HG03558 (cell line): ENCODE measurements around the gene TCF23.
"Not testable (repeated sequence)": the region's sequence is repeated elsewhere in the genome, so short reads cannot be mapped to it uniquely, and the experiment has no call there.

Source experiments
- ATAC-seq: cut with Tn5 transposase; IDR thresholded peaks from one replicate; pipeline ENCODE4 v1.9.1; 2021; ENCODE audit warnings: moderate number of reproducible peaks; ENCODE audit not compliant: unreplicated experiment; ENCODE audit errors: extremely low read depth

Gene TCF23

DNA sequence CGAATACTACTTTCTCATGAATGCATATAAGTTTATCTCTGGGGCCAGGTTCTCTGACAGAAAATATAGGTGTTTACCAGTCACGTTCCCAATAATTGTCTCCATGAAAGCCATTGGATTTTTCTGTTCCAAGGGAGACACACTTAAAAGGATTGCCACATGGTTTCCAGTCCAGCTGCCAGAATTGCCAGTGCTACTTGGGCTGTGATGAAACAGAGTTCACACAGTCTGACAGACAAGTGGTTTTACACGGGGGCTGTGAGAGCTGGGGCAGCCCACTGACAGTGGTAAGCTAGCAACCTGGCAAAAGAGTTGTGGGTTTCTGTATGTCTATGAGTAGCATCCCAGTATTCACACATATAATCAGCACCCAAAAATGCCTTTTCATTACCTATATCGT is 35.3 kb downstream of the TCF23 start:
- ATAC-seq, result no peak

DNA sequence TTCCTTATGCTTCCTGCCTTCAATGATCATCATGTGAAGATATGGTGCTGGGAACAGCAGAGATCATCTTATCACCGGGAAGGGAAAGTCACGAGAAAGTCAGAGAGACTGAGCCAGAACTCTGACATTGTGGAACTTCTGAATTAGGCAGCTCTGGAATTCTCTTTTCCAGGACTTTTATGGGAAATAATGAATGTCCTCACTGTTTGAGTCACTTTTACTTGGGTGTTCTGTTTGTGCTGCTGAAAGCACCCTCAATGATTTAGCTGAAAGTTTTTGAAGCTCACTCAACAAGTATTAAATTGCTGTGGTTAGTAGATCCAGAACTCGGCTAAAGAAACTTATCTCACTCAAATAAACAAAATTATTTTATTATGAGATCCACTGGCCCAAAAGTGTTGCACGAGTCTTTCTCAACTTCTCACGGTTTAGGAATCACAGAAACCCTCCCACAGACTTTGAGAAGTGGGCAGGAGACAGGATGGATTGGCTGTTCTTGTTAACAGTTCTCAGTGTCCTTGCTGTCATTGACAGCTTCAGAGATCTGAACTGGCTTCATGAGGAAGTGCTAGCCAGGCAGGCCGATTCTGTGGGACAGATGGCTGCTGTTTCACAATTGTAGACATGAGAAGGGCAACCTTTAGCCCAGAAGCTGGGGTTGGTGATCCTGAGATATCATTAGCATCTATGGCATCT is 36.7 kb downstream of the TCF23 start:
- ATAC-seq, result no peak

DNA sequence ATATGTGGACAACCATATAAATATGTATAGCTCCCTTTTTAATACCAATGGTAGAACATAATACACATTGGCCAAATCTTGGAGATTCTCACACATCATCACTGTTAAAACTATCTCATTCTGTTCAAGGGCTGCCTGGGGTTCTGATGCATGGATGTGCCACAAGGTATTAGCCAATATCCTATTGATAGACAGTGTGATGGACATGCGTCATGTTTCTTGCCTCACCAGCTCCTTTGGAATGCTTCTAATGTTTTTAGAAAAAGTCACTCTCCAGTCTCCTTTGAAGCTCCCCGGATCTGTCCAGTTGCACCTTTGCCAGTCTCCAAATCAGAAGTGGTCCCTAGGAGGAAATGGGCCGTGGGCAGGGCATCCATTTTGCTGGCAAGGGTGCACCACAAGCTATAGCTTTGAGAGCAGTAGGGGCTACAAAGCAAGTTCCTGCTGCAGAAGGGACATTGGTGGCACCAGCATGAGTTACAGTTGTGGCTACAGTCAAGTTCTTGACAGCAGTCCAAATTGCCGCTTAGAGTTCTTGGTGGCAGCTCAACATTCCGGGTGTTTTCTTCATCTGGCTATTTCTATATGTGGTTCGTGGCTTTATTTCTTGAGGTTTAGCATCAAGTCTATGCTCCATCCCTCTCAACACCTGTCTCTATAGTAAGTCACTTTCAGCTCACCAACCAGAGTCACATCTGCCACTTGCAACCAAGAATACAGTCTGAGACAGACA is 38.0 kb downstream of the TCF23 start:
- ATAC-seq, result no peak

GRCh38 chr2:27189989-27190388 is 41.2 kb downstream of the TCF23 start:
- ATAC-seq, result no peak

DNA sequence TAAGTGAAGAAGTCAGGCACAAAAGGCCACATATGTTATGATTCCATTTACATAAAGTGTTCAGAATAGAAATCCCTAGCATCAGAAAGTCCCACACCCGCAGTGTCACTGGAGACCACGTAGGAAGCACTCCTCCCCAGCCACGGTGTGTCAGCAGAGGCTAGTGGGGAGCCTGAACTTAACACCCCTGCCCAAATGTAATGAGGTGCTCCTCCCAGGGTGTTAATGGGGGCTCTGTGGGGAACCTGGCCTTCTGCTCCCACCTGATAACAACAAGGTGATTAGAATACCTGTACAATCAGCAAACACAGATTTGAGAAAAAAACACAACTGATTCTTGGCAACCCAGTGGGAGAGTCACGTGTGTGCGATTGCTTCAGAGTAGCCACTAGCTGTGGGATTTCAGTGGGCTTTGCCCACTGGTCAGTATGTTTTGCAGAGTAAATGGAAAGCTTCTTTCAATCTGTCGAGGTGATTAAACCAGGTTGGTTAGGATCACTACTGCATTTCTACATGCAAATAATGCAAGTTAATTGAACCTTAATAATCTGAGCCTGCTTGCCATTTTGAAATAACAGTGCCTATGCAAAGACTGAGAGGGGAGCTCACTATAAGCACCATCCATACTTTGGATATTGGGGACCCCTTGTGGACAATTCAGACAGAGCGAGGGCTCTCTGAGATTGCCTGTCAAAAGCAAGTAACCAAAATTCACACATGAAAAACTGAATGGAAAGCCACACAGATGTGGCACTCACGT is 42.4 kb downstream of the TCF23 start:
- no peak for ATAC-seq

- ATAC-seq, result no peak
Observed at GRCh38 chr2:27194538-27195354, 45.9 kb downstream of the TCF23 start.

- ATAC-seq, result not testable (repeated sequence)
Observed at GRCh38 chr2:27195799-27196198, 47.0 kb downstream of the TCF23 start.

DNA sequence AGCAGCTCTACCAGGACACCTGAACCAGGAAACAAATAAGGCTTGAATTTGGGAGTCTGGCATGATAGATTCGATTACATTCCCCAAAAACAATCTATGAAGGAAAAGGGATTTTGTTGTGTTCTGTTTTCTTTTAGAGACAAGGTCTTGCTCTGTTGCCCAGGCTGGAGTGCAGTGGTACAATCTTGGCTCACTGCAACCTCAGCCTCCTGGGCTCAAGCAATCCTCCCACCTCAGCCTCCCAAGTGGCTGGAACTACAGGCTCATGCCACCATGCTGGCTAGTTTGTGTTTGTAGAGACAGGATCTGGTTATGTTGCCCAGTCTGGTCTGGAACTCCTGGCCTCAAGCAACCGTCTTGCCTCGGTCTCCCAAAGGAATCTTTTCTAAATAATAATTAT is 49.3 kb downstream of the TCF23 start:
- not testable (repeated sequence) for ATAC-seq

- no peak for ATAC-seq
Observed at GRCh38 chr2:27198627-27199026, 49.8 kb downstream of the TCF23 start.

- no peak for ATAC-seq
Observed at GRCh38 chr2:27199241-27199640, 50.4 kb downstream of the TCF23 start.

DNA sequence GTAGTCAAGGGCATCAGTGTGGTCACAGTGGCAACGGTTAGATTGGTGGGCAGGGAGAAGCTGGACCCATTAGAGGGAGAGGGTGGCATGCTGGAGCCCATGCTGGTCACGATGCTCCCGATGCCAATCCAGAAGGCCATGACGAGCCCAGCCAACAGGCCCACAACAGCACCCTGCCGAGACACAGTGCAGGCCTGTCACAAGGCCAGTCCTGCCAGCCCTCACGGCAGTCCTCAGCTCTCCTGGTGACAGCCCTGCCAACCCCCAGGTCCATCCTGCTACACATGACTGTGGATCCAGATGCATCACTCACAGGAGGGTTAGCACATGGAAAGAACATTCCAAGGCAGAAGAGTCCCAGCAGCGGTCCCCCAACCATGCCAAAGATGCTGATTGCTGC is 52.9 kb downstream of the TCF23 start:
- ATAC-seq, result no peak

- ATAC-seq, result no peak
Observed at GRCh38 chr2:27202854-27203253, 54.0 kb downstream of the TCF23 start.

DNA sequence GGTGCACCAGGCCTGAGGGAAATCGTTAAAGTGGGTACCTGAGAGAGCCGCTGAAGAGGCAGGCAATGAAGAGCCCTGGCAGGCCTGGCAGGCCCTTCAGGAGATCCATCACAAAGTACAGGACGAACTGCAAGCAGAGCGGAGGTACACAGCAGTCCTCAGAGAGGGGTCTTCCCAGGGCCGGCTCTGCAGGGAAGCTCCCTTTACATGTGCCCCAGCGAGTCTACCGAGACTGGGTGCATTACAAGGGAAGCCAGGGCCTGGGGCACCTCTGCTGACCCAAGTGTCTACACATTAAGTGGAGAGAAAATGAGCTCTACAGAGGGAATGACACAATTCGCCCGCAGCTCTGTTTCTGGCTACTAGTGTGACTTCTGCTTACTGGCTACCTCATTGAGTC is 54.9 kb downstream of the TCF23 start:
- no peak for ATAC-seq

DNA sequence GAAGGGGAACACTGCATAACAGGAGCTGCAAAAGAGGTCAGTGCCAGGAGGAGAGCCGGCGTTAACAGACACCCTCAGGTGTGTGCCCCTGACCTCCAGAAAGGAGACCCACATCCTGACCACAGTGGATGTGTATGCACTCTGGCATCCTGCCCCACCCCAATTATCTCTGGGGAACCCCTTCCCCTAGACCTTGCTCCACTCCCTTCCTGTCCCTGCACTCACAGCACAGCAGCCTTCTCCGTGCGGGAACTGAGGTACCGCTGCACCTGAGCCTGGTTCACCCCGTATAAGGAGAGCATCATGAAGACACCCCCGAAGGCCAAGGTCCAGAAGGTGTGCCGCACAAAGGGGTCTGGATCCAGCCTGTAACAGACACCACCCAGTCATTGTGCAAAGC is 55.8 kb downstream of the TCF23 start:
- no peak for ATAC-seq

DNA sequence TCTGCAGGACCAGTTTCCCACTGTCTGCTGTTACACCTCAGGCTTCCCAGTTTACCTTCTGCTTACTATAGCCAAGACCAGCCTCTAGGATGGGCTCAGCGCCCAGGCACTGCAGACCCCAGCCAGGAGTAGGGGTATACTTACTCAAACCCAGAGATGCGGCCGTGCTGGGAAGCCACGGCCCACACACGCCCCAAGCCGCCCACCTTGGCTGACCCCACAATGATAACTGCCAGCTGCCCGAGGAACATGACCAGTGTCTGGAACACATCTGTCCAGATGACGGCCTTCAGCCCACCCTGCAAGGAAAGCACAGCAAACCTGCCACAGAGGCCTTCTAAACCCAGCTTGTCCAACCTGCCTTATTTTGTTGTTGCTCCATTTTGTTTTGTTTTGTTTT is 56.4 kb downstream of the TCF23 start:
- no peak for ATAC-seq

DNA sequence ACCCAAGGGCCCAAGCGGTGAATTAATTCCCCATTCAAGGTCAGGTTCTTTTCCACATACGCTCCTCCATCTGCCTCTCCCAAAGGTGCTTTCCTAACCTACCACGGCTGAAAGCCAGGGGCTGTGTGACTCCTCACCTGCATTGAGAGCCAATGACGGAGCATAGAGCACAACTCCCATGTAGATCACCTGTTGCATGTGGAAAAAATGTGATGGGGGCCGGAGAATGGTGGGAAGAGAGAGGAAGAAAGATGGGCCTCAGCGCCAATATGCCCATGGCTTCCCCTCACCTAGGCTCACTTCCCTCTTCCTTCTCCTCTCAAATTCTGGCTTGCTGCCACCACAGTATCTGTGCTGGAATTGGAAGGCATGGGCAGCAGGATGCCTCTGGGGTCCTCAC is 57.5 kb downstream of the TCF23 start:
- no peak for ATAC-seq
